ENCODE data around the gene ULK3.

DNA sequence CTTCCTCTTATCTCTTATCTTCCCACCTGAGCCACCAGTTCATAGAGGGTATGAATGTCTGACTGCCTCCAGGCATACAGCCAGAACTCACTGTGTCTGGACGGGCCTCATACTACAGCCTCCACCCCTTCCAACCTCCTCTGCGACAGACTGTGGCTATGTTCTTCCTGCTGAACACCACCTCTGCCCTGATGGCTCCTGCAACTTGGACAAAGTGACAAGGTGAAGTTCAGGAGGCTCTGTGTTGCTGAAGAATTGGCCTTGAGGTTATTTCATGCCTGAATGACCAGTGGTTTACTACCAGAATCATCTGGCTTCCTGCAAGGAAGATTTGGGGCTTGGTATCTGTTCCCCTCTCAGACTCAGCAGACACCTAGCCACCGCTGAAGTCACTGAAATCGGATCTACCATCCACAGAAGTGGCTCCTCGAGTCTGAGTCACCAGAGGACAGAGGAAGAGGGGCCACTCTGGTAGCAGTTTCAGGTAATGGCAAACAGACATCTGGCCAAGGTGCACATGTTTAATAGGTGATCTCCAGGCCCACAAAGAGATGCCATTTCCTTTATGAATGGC, 14.2 kb upstream of the ULK3 start:
- TF ChIP-seq, protein P1, sequence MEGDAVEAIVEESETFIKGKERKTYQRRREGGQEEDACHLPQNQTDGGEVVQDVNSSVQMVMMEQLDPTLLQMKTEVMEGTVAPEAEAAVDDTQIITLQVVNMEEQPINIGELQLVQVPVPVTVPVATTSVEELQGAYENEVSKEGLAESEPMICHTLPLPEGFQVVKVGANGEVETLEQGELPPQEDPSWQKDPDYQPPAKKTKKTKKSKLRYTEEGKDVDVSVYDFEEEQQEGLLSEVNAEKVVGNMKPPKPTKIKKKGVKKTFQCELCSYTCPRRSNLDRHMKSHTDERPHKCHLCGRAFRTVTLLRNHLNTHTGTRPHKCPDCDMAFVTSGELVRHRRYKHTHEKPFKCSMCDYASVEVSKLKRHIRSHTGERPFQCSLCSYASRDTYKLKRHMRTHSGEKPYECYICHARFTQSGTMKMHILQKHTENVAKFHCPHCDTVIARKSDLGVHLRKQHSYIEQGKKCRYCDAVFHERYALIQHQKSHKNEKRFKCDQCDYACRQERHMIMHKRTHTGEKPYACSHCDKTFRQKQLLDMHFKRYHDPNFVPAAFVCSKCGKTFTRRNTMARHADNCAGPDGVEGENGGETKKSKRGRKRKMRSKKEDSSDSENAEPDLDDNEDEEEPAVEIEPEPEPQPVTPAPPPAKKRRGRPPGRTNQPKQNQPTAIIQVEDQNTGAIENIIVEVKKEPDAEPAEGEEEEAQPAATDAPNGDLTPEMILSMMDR (IDR thresholded peaks at IDR 0.05 in 8 of 11, conservative IDR thresholded peaks at IDR 0.05 in 3 of 11), result no peak
- TF ChIP-seq POLR2AphosphoS5 (IDR thresholded peaks at IDR 0.05) (peak in 1 of 3 donors; percentile 21), POLR2A (IDR thresholded peaks at IDR 0.05) (no peak)

Measured in spleen (tissue), 7 donors.